ENCODE data around the gene AASDH. TPM values are rescaled to one million over a fixed set of nuclear protein-coding genes. Genes with fewer than 3 reads are reported as not detected.

Gene AASDH
- total and polyA plus RNA-seq, 2 of the 13 experiments (the other 11 are each of a cell fraction or from before 2014, with no cell fraction given) = 12.6 to 14.1 TPM

DNA sequence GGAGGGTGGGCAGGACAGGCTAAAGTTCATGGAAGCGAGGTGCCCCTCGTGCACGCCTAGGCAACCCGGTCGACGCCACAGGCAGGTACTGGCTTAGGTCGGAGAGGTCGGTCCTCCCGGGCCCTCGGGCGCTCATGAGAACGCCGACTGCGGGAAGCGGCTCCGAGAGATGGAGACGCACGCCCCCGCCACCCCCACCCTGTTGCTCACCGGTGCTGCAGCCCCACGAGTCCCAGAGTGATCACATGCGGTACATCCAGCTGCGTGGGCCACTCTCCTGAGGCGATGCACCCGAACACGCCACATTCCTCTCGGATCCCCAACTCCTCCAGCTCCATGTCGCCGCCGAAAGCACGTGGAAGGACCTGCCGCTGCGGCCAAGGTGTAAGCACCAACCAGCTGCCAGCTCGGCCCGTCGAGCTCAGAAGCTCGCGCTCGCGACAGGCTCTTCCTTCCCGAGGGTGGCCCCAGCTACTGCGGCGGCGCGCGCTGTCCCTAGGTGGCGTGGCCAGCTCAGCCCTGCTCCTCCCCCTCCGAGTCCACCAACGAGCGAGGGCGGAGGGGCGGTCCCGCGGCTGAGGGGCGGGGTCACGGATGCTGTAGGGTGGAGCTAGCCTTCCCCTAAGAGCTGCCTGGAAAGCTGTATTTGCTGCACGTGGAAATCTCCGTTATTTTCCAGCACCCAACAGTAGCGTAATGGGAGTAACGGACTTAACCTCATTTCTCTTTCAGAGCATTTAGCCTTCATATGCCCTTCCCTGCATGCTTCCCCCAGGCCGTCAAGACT, 48.0 kb upstream of the AASDH start, which contains the start of gene PPAT (continued):
- TF ChIP-seq REL (CRISPR knock-in tag; conservative IDR thresholded peaks at IDR 0.05) (peak; percentile 73), CBX1 (IDR thresholded peaks at IDR 0.05; ENCODE audit: low read depth) (peak; percentile 27), TFDP1 (CRISPR knock-in tag; IDR thresholded peaks at IDR 0.05; ENCODE audit: borderline replicate concordance) (peak; percentile 50; the same call in 1 of the 2 replicates), TP53 (CRISPR knock-in tag; conservative IDR thresholded peaks at IDR 0.05) (no peak), SMAD3 (CRISPR knock-in tag; IDR thresholded peaks at IDR 0.05) (no peak), RCOR2 (CRISPR knock-in tag; IDR thresholded peaks at IDR 0.05) (no peak), ADNP (CRISPR knock-in tag; IDR thresholded peaks at IDR 0.05) (no peak), XRCC5 (optimal IDR thresholded peaks at IDR 0.05; ENCODE audit: low read length) (peak; percentile 26), NFIB (CRISPR knock-in tag; IDR thresholded peaks at IDR 0.05; ENCODE audit: borderline replicate concordance) (no peak), RFX1 (IDR thresholded peaks at IDR 0.05) (no peak), MXI1 (IDR thresholded peaks at IDR 0.05; ENCODE audit: borderline replicate concordance, low read depth, low read length) (peak; percentile 98), ZNF557 (CRISPR knock-in tag; IDR thresholded peaks at IDR 0.05) (no peak; the same call in 1 of the 2 replicates), SMYD3 (CRISPR knock-in tag; IDR thresholded peaks at IDR 0.05) (no peak; the same call in 1 of the 2 replicates), ZNF264 (CRISPR knock-in tag; IDR thresholded peaks at IDR 0.05) (no peak), HNRNPUL1 (IDR thresholded peaks at IDR 0.05; ENCODE audit: low read depth, low read length) (no peak), ZNF556 (CRISPR knock-in tag; IDR thresholded peaks at IDR 0.05; ENCODE audit: borderline replicate concordance) (peak; percentile 40), BRCA1 (CRISPR knock-in tag; IDR thresholded peaks at IDR 0.05) (peak; percentile 15; the same call in 1 of the 2 replicates), ZNF446 (CRISPR knock-in tag; IDR thresholded peaks at IDR 0.05) (0 out of 2 replicates have a peak, but pooled peaks have one; percentile 27), ZFP37 (CRISPR knock-in tag; IDR thresholded peaks at IDR 0.05; ENCODE audit: borderline replicate concordance) (peak; percentile 21; the same call in 1 of the 2 replicates), DMAP1 (CRISPR knock-in tag; IDR thresholded peaks at IDR 0.05) (peak; percentile 93), MYC (CRISPR knock-in tag; IDR thresholded peaks at IDR 0.05; ENCODE audit: borderline replicate concordance) (peak; percentile 87), CAMTA2 (CRISPR knock-in tag; IDR thresholded peaks at IDR 0.05; ENCODE audit: borderline replicate concordance) (peak; percentile 78; the same call in 1 of the 2 replicates), ZNF3 (CRISPR knock-in tag; IDR thresholded peaks at IDR 0.05) (no peak), KAT7 (CRISPR knock-in tag; IDR thresholded peaks at IDR 0.05; ENCODE audit: borderline replicate concordance) (peak; percentile 74; the same call in 1 of the 2 replicates), PRMT3 (CRISPR knock-in tag; IDR thresholded peaks at IDR 0.05; ENCODE audit: borderline replicate concordance, low read depth) (no peak), ISX (CRISPR knock-in tag; conservative IDR thresholded peaks at IDR 0.05) (peak; percentile 41; the same call in 1 of the 2 replicates)
- TF ChIP-seq, protein P1, sequence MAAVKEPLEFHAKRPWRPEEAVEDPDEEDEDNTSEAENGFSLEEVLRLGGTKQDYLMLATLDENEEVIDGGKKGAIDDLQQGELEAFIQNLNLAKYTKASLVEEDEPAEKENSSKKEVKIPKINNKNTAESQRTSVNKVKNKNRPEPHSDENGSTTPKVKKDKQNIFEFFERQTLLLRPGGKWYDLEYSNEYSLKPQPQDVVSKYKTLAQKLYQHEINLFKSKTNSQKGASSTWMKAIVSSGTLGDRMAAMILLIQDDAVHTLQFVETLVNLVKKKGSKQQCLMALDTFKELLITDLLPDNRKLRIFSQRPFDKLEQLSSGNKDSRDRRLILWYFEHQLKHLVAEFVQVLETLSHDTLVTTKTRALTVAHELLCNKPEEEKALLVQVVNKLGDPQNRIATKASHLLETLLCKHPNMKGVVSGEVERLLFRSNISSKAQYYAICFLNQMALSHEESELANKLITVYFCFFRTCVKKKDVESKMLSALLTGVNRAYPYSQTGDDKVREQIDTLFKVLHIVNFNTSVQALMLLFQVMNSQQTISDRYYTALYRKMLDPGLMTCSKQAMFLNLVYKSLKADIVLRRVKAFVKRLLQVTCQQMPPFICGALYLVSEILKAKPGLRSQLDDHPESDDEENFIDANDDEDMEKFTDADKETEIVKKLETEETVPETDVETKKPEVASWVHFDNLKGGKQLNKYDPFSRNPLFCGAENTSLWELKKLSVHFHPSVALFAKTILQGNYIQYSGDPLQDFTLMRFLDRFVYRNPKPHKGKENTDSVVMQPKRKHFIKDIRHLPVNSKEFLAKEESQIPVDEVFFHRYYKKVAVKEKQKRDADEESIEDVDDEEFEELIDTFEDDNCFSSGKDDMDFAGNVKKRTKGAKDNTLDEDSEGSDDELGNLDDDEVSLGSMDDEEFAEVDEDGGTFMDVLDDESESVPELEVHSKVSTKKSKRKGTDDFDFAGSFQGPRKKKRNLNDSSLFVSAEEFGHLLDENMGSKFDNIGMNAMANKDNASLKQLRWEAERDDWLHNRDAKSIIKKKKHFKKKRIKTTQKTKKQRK (IDR thresholded peaks at IDR 0.05; ENCODE audit: low read length) = no peak

All from HepG2 (cell line).